Activated CD4-positive, alpha-beta memory T cell treated with anti-CD3 and anti-CD28 coated beads, Interleukin-2, amount 10 ng/mL, durations not matched to agents 7 days and 5 days (primary cell): ENCODE data around the gene NLN. TPM values are rescaled to one million over a fixed set of nuclear protein-coding genes. Genes with fewer than 3 reads are reported as not detected.
A peak's percentile ranks its signal among the peaks of the same experiment; 100 is the strongest.

Experiments used
- CTCF ChIA-PET: fragments of 350-600 bp; sonication (Branson Sonifier 250); formaldehyde crosslinking; loops from one replicate; lab custom pipeline; 2021; ENCODE audit warnings: antibody characterized with exemption, inconsistent platforms; lab: Charles Lee
- POLR2A ChIA-PET: fragments of 350-600 bp; sonication (Branson Sonifier 250); formaldehyde crosslinking; loops from one replicate; lab custom pipeline; 2021; ENCODE audit warnings: antibody characterized with exemption; lab: Charles Lee
- DNase-seq: peaks from one replicate; pipeline ENCODE4 v3.0.0-alpha.2; 2020
- H3K27ac Mint-ChIP-seq: one replicate; pipeline ENCODE4 v1.8.0; 2021; ENCODE audit warnings: mild to moderate bottlenecking, mixed read lengths
- H3K27me3 Mint-ChIP-seq: one replicate; pipeline ENCODE4 v1.8.0; 2021; ENCODE audit warnings: mixed read lengths
- H3K36me3 Mint-ChIP-seq: one replicate; pipeline ENCODE4 v1.8.0; 2021; ENCODE audit warnings: low read depth, mixed read lengths
- H3K4me1 Mint-ChIP-seq: one replicate; pipeline ENCODE4 v1.8.0; 2021; ENCODE audit warnings: mixed read lengths
- H3K4me3 Mint-ChIP-seq: one replicate; pipeline ENCODE4 v1.8.0; 2021; ENCODE audit warnings: mild to moderate bottlenecking, mixed read lengths
- H3K9me3 Mint-ChIP-seq: one replicate; pipeline ENCODE4 v1.8.0; 2021; ENCODE audit warnings: mixed read lengths
- total RNA-seq, 2 experiments: library from RNA; stranded (reverse); gene quantifications; one replicate each; pipeline ENCODE4 v1.2.3, GENCODE V29; 2021

Gene NLN
- total RNA-seq, 2 experiments from 2014 or later: 7.6 to 8.0 TPM

DNA sequence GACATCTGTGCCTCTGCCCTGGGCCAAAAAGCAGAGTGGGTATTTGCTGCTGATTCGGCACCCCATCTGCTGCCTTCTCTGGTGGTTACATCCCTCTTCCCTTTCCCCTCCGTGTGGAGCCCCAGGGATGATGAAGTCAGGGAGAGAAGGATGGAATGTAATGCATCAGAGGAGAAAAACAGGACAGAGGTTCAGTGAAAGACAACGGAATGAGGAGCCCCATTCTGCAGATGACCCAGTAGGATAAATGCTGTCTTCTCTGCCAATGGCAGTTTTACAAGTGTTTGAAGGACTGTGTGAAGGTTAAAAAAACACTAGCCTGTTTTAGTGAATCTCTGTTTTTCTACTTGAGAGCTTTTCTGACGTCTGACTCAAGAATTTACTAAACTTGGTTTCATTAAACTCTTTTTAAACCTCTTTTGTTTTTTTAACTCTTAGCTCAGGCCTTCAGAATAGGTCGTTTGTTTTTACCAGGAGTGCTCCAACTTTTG lies 86.3 kb downstream of the NLN start:
- no peak for DNase-seq
- H3K4me3 Mint-ChIP-seq: no peak overlapping the region
- CTCF ChIA-PET: no interaction called here
- POLR2A ChIA-PET: no interaction called here
- peaks cover 2% of the 10 kb centered on the region for H3K27me3 Mint-ChIP-seq
- H3K9me3 Mint-ChIP-seq: no peaks in the 10 kb centered on the region
- no peak overlapping the region for H3K27ac Mint-ChIP-seq
- H3K36me3 Mint-ChIP-seq: peaks cover 30% of the 10 kb centered on the region
- H3K4me1 Mint-ChIP-seq: peaks cover 33% of the 10 kb centered on the region

GRCh38 chr5:65808818-65809217 lies 86.8 kb downstream of the NLN start:
- Mint-ChIP-seq H3K4me3 (no peak overlapping the region), H3K4me1 (peaks cover 30% of the 10 kb centered on the region), H3K9me3 (no peaks in the 10 kb centered on the region), H3K27ac (no peak overlapping the region), H3K36me3 (peaks cover 30% of the 10 kb centered on the region), H3K27me3 (peaks cover 2% of the 10 kb centered on the region)
- POLR2A ChIA-PET: no interaction called here
- DNase-seq: no peak
- CTCF ChIA-PET: no interaction called here

GRCh38 chr5:65809817-65810531 lies 88.0 kb downstream of the NLN start:
- H3K27ac Mint-ChIP-seq: no peak overlapping the region
- CTCF ChIA-PET: no interaction called here

GRCh38 chr5:65811004-65811403 lies 89.0 kb downstream of the NLN start:
- Mint-ChIP-seq H3K4me1 (peaks cover 14% of the 10 kb centered on the region), H3K27ac (no peak overlapping the region), H3K36me3 (peaks cover 25% of the 10 kb centered on the region), H3K9me3 (no peaks in the 10 kb centered on the region), H3K27me3 (no peaks in the 10 kb centered on the region), H3K4me3 (no peak overlapping the region)
- DNase-seq: no peak
- POLR2A ChIA-PET: no interaction called here
- CTCF ChIA-PET: no interaction called here

More at GRCh38 chr5:65809817-65810531, 88.0 kb downstream of the NLN start:
- POLR2A ChIA-PET: no interaction called here
- Mint-ChIP-seq H3K4me1 (peaks cover 19% of the 10 kb centered on the region), H3K4me3 (no peak overlapping the region), H3K9me3 (no peaks in the 10 kb centered on the region), H3K36me3 (peaks cover 34% of the 10 kb centered on the region), H3K27me3 (peaks cover 2% of the 10 kb centered on the region)
- DNase-seq: no peak

GRCh38 chr5:65811885-65812284 lies 89.9 kb downstream of the NLN start:
- Mint-ChIP-seq H3K4me1 (peaks cover 14% of the 10 kb centered on the region), H3K36me3 (peaks cover 20% of the 10 kb centered on the region), H3K27ac (no peak overlapping the region), H3K27me3 (no peaks in the 10 kb centered on the region), H3K4me3 (no peak overlapping the region), H3K9me3 (no peaks in the 10 kb centered on the region)
- DNase-seq: no peak
- POLR2A ChIA-PET: interaction anchor here (1.2 to 1.4 kb wide), 2 partner anchors 89 to 114 kb away, joined by 3 to 5 read pairs; partner anchors contain the start of gene ERBIN
- CTCF ChIA-PET: interaction anchor here (0.8 kb wide), 1 partner anchor 38 kb away, joined by 3 read pairs; no protein-coding TSS in a partner anchor

DNA sequence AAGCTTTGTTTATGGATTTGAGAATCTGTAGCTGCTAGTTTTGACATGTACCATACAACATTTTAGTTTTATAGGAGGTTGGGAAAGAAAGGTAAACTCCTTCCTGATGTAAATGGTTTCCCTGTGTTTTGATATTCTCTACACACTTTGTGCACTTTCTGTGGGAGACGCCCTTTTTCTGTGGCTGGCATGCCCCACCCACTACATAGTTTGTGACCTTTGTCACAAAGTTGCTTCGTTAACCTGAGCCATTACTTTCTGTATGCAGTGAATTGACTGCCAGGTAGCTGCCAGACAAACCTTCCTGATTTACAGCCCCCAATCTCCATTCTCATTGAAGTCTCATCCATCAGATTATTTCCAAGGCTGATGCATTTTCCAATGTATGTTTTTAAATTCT lies 90.6 kb downstream of the NLN start:
- DNase-seq: peak; percentile 32
- Mint-ChIP-seq H3K36me3 (peaks cover 20% of the 10 kb centered on the region), H3K4me1 (peaks cover 14% of the 10 kb centered on the region), H3K9me3 (no peaks in the 10 kb centered on the region), H3K27me3 (no peaks in the 10 kb centered on the region), H3K27ac (no peak overlapping the region), H3K4me3 (no peak overlapping the region)
- ChIA-PET POLR2A (interaction anchor here (0.6 to 1.4 kb wide), 3 partner anchors 90 to 369 kb away, joined by 3 to 5 read pairs (median 4); partner anchors contain the start of gene ERBIN), CTCF (interaction anchor here (0.8 kb wide), 1 partner anchor 39 kb away, joined by 3 read pairs; no protein-coding TSS in a partner anchor)

- Mint-ChIP-seq H3K4me1 (peaks cover 14% of the 10 kb centered on the region), H3K9me3 (no peaks in the 10 kb centered on the region), H3K27ac (no peak overlapping the region), H3K4me3 (no peak overlapping the region), H3K36me3 (peaks cover 20% of the 10 kb centered on the region), H3K27me3 (no peaks in the 10 kb centered on the region)
- CTCF ChIA-PET: no interaction called here
- POLR2A ChIA-PET: no interaction called here
- DNase-seq: no peak
These were observed 91.2 kb downstream of the NLN start for GRCh38 chr5:65813174-65813573.

DNA sequence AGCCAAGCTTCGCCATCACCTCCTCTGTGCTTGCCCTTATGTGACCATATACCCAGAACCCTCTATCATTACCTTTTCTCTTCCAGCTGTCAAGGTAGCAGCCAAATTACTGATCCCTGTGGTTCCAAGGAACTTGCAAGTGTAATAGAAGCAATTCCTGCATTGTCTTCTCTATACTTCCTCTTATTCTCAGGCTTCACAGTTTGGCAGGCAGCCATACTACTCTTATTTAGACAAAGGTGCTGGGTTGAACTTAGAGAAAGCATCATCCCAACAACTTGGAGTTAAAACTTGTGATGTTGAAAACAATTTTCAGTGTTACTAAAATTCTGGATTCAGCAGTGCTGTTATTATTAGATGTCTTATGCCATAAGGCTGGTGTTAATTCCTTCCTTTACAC lies 93.2 kb downstream of the NLN start:
- CTCF ChIA-PET: no interaction called here
- Mint-ChIP-seq H3K4me3 (no peak overlapping the region), H3K36me3 (peaks cover 12% of the 10 kb centered on the region), H3K9me3 (no peaks in the 10 kb centered on the region), H3K27me3 (no peaks in the 10 kb centered on the region), H3K4me1 (peaks cover 22% of the 10 kb centered on the region), H3K27ac (no peak overlapping the region)
- no peak for DNase-seq
- POLR2A ChIA-PET: no interaction called here

GRCh38 chr5:65816729-65817128 lies 94.7 kb downstream of the NLN start:
- POLR2A ChIA-PET: no interaction called here

GRCh38 chr5:65817931-65818330 lies 95.9 kb downstream of the NLN start:
- CTCF ChIA-PET: no interaction called here
- no peaks in the 10 kb centered on the region for H3K27me3 Mint-ChIP-seq
- peaks cover 17% of the 10 kb centered on the region for H3K4me1 Mint-ChIP-seq
- no peak overlapping the region for H3K27ac Mint-ChIP-seq
- H3K4me3 Mint-ChIP-seq: no peak overlapping the region
- DNase-seq: no peak
- POLR2A ChIA-PET: no interaction called here
- H3K9me3 Mint-ChIP-seq: no peaks in the 10 kb centered on the region
- peaks cover 5% of the 10 kb centered on the region for H3K36me3 Mint-ChIP-seq

More at GRCh38 chr5:65816729-65817128, 94.7 kb downstream of the NLN start:
- H3K9me3 Mint-ChIP-seq: no peaks in the 10 kb centered on the region
- H3K27me3 Mint-ChIP-seq: no peaks in the 10 kb centered on the region
- H3K4me3 Mint-ChIP-seq: no peak overlapping the region
- H3K36me3 Mint-ChIP-seq: peaks cover 8% of the 10 kb centered on the region
- DNase-seq: no peak
- H3K4me1 Mint-ChIP-seq: peaks cover 26% of the 10 kb centered on the region
- CTCF ChIA-PET: no interaction called here
- H3K27ac Mint-ChIP-seq: no peak overlapping the region

DNA sequence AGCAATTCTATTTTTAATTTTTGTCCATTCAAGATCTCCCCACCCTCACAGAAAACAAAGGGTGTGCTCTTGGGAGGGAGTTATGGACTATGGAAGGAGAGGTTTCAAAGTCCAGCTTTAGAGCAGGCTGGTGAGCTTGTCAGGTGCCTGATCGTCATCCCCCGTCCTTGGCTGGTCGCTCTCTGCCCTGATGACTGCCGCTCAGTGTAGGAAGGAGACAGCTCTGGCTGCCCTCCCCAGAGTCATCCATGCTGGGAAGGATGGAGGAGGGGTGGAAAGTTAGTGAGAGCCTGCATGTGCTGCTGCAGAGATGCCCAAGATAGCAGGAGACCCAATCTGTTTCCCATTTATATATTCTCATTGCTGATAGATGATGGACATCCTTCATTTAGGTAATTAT lies 96.6 kb downstream of the NLN start:
- H3K36me3 Mint-ChIP-seq: peaks cover 5% of the 10 kb centered on the region
- DNase-seq: no peak
- no peak overlapping the region for H3K4me3 Mint-ChIP-seq
- H3K4me1 Mint-ChIP-seq: peaks cover 12% of the 10 kb centered on the region
- ChIA-PET CTCF (no interaction called here), POLR2A (no interaction called here)
- no peaks in the 10 kb centered on the region for H3K27me3 Mint-ChIP-seq
- no peaks in the 10 kb centered on the region for H3K9me3 Mint-ChIP-seq
- no peak overlapping the region for H3K27ac Mint-ChIP-seq

DNA sequence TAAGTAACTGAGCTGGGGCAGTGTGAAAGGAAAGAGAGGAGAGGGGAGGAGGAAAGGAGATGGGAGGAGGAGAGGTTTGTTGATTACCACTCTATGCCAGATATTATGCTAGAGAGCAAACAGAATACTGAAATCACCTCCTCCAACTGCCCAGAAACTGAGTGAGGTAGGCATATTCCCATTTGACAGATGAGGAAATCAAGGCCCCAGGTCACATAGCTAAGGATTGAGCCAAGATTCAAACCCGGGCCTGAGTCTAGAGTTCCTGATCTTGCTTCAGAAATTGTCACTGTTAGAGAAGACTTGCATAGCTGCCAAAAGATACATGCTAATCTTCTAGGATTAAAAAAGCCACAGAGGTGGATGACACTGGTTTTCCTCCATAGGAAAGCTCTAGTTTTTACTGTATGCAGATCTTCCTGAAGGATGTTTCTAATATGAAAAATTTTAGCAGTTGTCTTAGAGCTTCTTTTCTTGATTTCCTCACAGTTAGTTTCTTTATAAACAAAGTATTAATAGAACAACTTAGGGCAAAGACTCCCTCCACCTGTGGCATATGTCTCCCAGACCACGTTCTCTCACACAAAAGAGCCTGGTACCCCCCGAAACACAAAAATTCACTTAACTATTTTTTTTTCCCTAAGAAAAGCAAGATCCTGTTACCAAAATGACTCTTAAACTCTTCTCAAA lies 97.4 kb downstream of the NLN start:
- CTCF ChIA-PET: no interaction called here
- H3K4me1 Mint-ChIP-seq: peaks cover 12% of the 10 kb centered on the region
- DNase-seq: no peak
- no peak overlapping the region for H3K27ac Mint-ChIP-seq
- H3K4me3 Mint-ChIP-seq: no peak overlapping the region
- no peaks in the 10 kb centered on the region for H3K27me3 Mint-ChIP-seq
- POLR2A ChIA-PET: no interaction called here
- no peaks in the 10 kb centered on the region for H3K9me3 Mint-ChIP-seq
- H3K36me3 Mint-ChIP-seq: peaks cover 1% of the 10 kb centered on the region

DNA sequence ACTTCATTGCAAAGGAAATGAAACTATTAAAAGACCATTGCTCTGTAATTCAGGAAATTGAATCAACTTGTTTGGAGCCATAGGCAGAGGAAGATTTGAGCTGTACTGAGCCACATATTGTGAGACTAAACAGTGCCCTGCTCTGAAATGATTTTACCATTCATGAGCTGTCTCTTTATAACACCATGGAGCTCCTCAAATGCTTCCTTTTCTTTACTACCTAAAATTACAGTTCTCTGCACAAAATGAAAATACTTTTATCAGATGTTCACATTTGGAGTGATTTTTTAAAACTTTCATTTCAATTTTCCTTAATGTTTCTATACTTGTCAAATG lies 97.9 kb downstream of the NLN start:
- H3K27ac Mint-ChIP-seq: no peak overlapping the region

More for the DNA sequence above, 97.9 kb downstream of the NLN start:
- POLR2A ChIA-PET: no interaction called here
- no peak overlapping the region for H3K4me3 Mint-ChIP-seq
- H3K9me3 Mint-ChIP-seq: no peaks in the 10 kb centered on the region
- H3K27me3 Mint-ChIP-seq: no peaks in the 10 kb centered on the region
- CTCF ChIA-PET: no interaction called here
- no peaks in the 10 kb centered on the region for H3K36me3 Mint-ChIP-seq
- no peak for DNase-seq
- peaks cover 12% of the 10 kb centered on the region for H3K4me1 Mint-ChIP-seq
